ENCODE results near the gene SLC44A5.
"Not testable (repeated sequence)": the region's sequence is repeated elsewhere in the genome, so short reads cannot be mapped to it uniquely, and the experiment has no call there.

The SLC44A5 gene

DNA sequence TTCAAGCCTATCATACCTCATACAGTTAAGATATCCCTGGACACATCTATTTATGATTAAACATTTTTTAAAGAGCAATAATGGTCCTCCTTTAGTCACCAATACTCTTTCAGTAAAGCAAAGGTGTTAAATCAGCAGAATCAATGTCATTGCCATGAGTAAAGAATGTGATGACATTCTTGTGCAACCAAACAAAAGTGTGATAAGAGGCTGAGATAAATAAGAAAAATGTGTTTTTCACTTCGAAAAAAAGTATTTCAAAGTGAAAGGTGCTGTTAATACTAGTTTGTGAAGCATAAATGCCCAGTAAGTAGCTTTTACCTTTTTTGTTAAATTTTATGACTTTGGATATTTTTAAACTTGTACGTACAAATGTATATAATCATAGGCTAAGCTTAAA lies 8.4 kb downstream of the SLC44A5 start:
- no peak for DNase-seq
- Histone ChIP-seq H3K36me3 (no peaks in the 10 kb centered on the region), H3K4me3 (ENCODE audit: low read depth, low read length) (no peak overlapping the region), H3K9me3 (ENCODE audit: severe bottlenecking) (no peaks in the 10 kb centered on the region), H3K27me3 (ENCODE audit: insufficient read depth, low read depth, severe bottlenecking) (no peaks in the 10 kb centered on the region), H3K27ac (no peak overlapping the region)
- TF ChIP-seq, protein P1, sequence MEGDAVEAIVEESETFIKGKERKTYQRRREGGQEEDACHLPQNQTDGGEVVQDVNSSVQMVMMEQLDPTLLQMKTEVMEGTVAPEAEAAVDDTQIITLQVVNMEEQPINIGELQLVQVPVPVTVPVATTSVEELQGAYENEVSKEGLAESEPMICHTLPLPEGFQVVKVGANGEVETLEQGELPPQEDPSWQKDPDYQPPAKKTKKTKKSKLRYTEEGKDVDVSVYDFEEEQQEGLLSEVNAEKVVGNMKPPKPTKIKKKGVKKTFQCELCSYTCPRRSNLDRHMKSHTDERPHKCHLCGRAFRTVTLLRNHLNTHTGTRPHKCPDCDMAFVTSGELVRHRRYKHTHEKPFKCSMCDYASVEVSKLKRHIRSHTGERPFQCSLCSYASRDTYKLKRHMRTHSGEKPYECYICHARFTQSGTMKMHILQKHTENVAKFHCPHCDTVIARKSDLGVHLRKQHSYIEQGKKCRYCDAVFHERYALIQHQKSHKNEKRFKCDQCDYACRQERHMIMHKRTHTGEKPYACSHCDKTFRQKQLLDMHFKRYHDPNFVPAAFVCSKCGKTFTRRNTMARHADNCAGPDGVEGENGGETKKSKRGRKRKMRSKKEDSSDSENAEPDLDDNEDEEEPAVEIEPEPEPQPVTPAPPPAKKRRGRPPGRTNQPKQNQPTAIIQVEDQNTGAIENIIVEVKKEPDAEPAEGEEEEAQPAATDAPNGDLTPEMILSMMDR (IDR thresholded peaks at IDR 0.05; ENCODE audit: low read depth, low read length), result no peak

DNA sequence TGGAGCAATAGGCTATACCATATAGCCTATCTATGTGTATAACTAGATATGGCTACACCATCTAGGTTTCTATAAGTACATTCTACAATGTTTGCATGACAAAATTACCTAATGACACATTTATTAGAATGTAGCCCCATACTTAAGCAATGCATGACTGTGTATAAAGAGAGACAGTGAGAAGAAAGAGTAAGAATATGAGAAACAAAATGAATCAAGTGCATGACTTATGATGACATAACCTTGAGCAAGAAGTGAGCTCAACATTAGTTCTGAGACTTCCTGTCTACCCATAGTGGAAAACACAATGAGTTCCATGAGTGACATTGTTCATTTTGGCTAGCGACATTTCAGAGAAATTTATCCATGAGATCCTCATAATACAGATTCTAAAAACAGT lies 10.1 kb downstream of the SLC44A5 start:
- Histone ChIP-seq H3K36me3 (no peaks in the 10 kb centered on the region), H3K27ac (no peak overlapping the region), H3K27me3 (ENCODE audit: insufficient read depth, low read depth, severe bottlenecking) (no peaks in the 10 kb centered on the region), H3K9me3 (ENCODE audit: severe bottlenecking) (no peaks in the 10 kb centered on the region), H3K4me3 (ENCODE audit: low read depth, low read length) (no peak overlapping the region)
- no peak for DNase-seq
- TF ChIP-seq, protein P1 (IDR thresholded peaks at IDR 0.05; ENCODE audit: low read depth, low read length), result no peak

DNA sequence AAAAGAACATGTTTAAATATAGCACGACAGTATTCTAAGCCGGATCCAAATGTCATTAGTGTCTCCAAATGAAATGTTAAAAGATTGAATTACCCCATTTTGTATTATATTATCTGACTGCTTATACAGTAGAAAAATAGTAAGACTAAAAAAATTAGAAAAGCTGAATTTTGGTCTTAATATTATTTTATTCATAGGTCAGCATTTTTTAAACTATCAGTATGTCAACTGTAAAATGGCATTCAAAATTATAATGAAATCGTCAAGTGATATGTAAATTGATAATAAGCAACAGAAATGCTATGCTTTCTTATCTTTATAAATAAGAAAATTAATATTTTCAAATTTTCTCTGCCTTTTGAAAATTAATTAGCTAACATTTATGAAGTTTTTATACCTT lies 16.6 kb downstream of the SLC44A5 start:
- no peak overlapping the region for H3K27ac ChIP-seq
- H3K36me3 ChIP-seq, result no peaks in the 10 kb centered on the region
- TF ChIP-seq, protein P1 (IDR thresholded peaks at IDR 0.05; ENCODE audit: low read depth, low read length), result no peak
- H3K27me3 ChIP-seq (ENCODE audit: insufficient read depth, low read depth, severe bottlenecking), result no peaks in the 10 kb centered on the region
- no peak overlapping the region for H3K4me3 ChIP-seq (ENCODE audit: low read depth, low read length)
- DNase-seq, result no peak
- no peaks in the 10 kb centered on the region for H3K9me3 ChIP-seq (ENCODE audit: severe bottlenecking)

DNA sequence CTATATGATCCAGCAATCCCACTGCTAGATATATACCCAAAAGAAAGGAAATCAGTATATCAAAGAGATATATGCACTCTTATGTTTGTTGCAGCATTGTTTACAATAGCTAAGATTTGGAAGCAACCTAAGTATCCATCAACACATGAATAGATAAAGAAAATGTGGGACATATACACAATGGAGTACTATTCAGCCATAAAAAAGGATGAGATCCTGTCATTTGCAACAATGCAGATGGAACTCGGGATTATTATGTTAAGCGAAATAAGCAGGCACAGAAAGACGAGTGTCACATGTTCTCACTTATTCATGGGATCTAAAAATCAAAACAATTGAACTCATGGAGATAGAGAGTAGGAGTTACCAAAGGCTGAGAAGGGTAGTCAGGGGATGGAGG lies 17.5 kb downstream of the SLC44A5 start:
- not testable (repeated sequence) for H3K9me3 ChIP-seq (ENCODE audit: severe bottlenecking); H3K4me3 ChIP-seq (ENCODE audit: low read depth, low read length); DNase-seq; H3K27ac ChIP-seq; H3K36me3 ChIP-seq; H3K27me3 ChIP-seq (ENCODE audit: insufficient read depth, low read depth, severe bottlenecking)

DNA sequence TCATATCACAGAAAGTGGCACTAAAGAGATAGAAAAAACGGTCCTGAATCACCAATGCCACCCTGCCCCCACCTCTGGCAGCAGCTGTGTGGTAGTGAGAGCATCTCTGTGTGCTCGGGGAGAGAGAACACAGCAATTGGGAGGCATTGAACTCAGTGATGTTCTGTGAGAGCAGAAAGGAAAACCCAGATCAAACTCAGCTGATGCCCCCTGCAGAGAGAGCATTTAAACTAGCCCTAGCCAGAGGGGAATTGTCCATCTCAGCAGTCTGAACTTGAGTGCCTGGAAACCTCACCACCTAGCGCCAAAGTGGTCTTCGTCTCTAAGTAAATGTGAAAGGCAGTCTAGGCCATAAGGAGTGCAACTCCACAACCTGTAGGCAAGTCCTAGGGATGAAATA lies 21.3 kb downstream of the SLC44A5 start:
- H3K9me3 ChIP-seq (ENCODE audit: severe bottlenecking), result no peaks in the 10 kb centered on the region
- H3K4me3 ChIP-seq (ENCODE audit: low read depth, low read length), result no peak overlapping the region
- no peak overlapping the region for H3K27ac ChIP-seq
- H3K36me3 ChIP-seq, result no peaks in the 10 kb centered on the region
- TF ChIP-seq, protein P1 (IDR thresholded peaks at IDR 0.05; ENCODE audit: low read depth, low read length), result no peak
- H3K27me3 ChIP-seq (ENCODE audit: insufficient read depth, low read depth, severe bottlenecking), result no peaks in the 10 kb centered on the region
- DNase-seq, result no peak

DNA sequence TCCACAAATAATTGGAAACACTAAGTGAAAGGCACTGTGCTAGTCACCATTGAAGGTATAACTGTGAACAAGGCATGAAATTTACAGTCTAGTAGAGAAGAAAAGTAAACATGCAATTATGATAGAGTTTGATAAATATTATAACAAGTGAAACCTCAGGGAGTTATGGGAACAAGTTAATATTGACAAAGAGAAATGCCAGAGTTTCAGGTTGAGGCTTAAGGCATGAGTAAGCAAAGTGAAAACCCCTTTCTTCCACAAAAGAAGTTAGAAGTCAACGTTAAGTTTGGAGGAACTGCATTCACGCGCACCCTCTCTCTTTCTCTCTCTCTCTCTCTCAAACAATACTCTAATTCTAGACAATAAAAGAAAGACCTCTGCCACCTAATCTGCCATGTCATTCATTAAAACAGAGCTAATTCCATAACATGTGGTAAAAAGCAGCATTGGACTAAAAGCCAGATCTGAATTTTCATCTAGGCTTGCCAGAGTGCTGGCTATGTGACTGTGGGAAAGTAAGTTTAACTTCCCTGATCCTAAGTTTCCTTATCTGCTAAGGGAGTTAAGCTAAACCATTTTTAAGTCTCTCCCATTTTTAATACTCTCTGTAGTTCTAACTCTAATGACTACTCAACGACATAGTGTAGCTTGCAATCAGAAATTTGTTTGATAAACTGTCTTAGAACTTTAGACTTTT lies 22.0 kb downstream of the SLC44A5 start:
- TF ChIP-seq, protein P1 (IDR thresholded peaks at IDR 0.05; ENCODE audit: low read depth, low read length), result no peak
- Histone ChIP-seq H3K27me3 (ENCODE audit: insufficient read depth, low read depth, severe bottlenecking) (no peaks in the 10 kb centered on the region), H3K4me3 (ENCODE audit: low read depth, low read length) (no peak overlapping the region), H3K9me3 (ENCODE audit: severe bottlenecking) (no peaks in the 10 kb centered on the region), H3K27ac (no peak overlapping the region), H3K36me3 (no peaks in the 10 kb centered on the region)
- DNase-seq, result no peak
